ENCODE data around the gene KCNAB1. TPM values are rescaled to one million over a fixed set of nuclear protein-coding genes. Genes with fewer than 3 reads are reported as not detected.
"Not testable (repeated sequence)": the region's sequence is repeated elsewhere in the genome, so short reads cannot be mapped to it uniquely, and the experiment has no call there.

The KCNAB1 gene
- total RNA-seq, 2 experiments from 2014 or later = not detected

- not testable (repeated sequence) for H3K36me3 Mint-ChIP-seq, H3K9me3 Mint-ChIP-seq, H3K27ac Mint-ChIP-seq, H3K4me1 Mint-ChIP-seq, H3K4me3 Mint-ChIP-seq, DNase-seq
- H3K27me3 Mint-ChIP-seq = peaks cover 29% of the 10 kb centered on the region
Measured at GRCh38 chr3:156284637-156285036, 164.3 kb downstream of the KCNAB1 start.

GRCh38 chr3:156285626-156286025 is 165.2 kb downstream of the KCNAB1 start:
- no peak overlapping the region for H3K4me3 Mint-ChIP-seq
- H3K27me3 Mint-ChIP-seq = peaks cover 39% of the 10 kb centered on the region
- no peak overlapping the region for H3K27ac Mint-ChIP-seq
- no peaks in the 10 kb centered on the region for H3K9me3 Mint-ChIP-seq
- no peaks in the 10 kb centered on the region for H3K4me1 Mint-ChIP-seq
- H3K36me3 Mint-ChIP-seq = no peaks in the 10 kb centered on the region
- no peak for DNase-seq

GRCh38 chr3:156290924-156291271 is 170.5 kb downstream of the KCNAB1 start:
- Mint-ChIP-seq H3K27me3 (peaks cover 66% of the 10 kb centered on the region), H3K27ac (no peak overlapping the region), H3K36me3 (no peaks in the 10 kb centered on the region), H3K9me3 (no peaks in the 10 kb centered on the region), H3K4me3 (no peak overlapping the region), H3K4me1 (peaks cover 6% of the 10 kb centered on the region)
- no peak for DNase-seq

GRCh38 chr3:156291272-156292123 is 171.1 kb downstream of the KCNAB1 start:
- peak; percentile 5 for DNase-seq
- H3K27ac Mint-ChIP-seq = no peak overlapping the region
- peak overlapping the region; percentile 44 for H3K4me3 Mint-ChIP-seq
- no peaks in the 10 kb centered on the region for H3K36me3 Mint-ChIP-seq
- no peaks in the 10 kb centered on the region for H3K9me3 Mint-ChIP-seq
- H3K4me1 Mint-ChIP-seq = peaks cover 6% of the 10 kb centered on the region
- peaks cover 66% of the 10 kb centered on the region for H3K27me3 Mint-ChIP-seq

GRCh38 chr3:156293566-156293965 is 173.2 kb downstream of the KCNAB1 start:
- no peak overlapping the region for H3K27ac Mint-ChIP-seq
- H3K4me3 Mint-ChIP-seq = no peak overlapping the region
- H3K27me3 Mint-ChIP-seq = peaks cover 67% of the 10 kb centered on the region
- H3K4me1 Mint-ChIP-seq = peaks cover 6% of the 10 kb centered on the region
- no peak for DNase-seq
- no peaks in the 10 kb centered on the region for H3K9me3 Mint-ChIP-seq
- no peaks in the 10 kb centered on the region for H3K36me3 Mint-ChIP-seq

- no peaks in the 10 kb centered on the region for H3K9me3 Mint-ChIP-seq
- DNase-seq = no peak
- H3K4me3 Mint-ChIP-seq = no peak overlapping the region
- no peak overlapping the region for H3K27ac Mint-ChIP-seq
- H3K4me1 Mint-ChIP-seq = no peaks in the 10 kb centered on the region
- H3K27me3 Mint-ChIP-seq = peaks cover 35% of the 10 kb centered on the region
- H3K36me3 Mint-ChIP-seq = no peaks in the 10 kb centered on the region
Measured at GRCh38 chr3:156297582-156297981, 177.2 kb downstream of the KCNAB1 start.

- H3K27me3 Mint-ChIP-seq = peaks cover 31% of the 10 kb centered on the region
- H3K4me3 Mint-ChIP-seq = no peak overlapping the region
- H3K27ac Mint-ChIP-seq = no peak overlapping the region
- no peak for DNase-seq
- H3K9me3 Mint-ChIP-seq = no peaks in the 10 kb centered on the region
- no peaks in the 10 kb centered on the region for H3K4me1 Mint-ChIP-seq
- H3K36me3 Mint-ChIP-seq = no peaks in the 10 kb centered on the region
Measured at GRCh38 chr3:156298014-156298413, 177.6 kb downstream of the KCNAB1 start.

- no peak overlapping the region for H3K4me3 Mint-ChIP-seq
- H3K27me3 Mint-ChIP-seq = peaks cover 23% of the 10 kb centered on the region
- no peak for DNase-seq
- no peaks in the 10 kb centered on the region for H3K9me3 Mint-ChIP-seq
- no peaks in the 10 kb centered on the region for H3K4me1 Mint-ChIP-seq
- H3K36me3 Mint-ChIP-seq = no peaks in the 10 kb centered on the region
- H3K27ac Mint-ChIP-seq = no peak overlapping the region
Measured at GRCh38 chr3:156298938-156299337, 178.6 kb downstream of the KCNAB1 start.

- Mint-ChIP-seq H3K27ac (no peak overlapping the region), H3K4me3 (no peak overlapping the region), H3K4me1 (no peaks in the 10 kb centered on the region), H3K36me3 (no peaks in the 10 kb centered on the region), H3K9me3 (no peaks in the 10 kb centered on the region), H3K27me3 (peaks cover 19% of the 10 kb centered on the region)
- no peak for DNase-seq
Measured at GRCh38 chr3:156299569-156299968, 179.2 kb downstream of the KCNAB1 start.

GRCh38 chr3:156300371-156300770 is 180.0 kb downstream of the KCNAB1 start:
- H3K27me3 Mint-ChIP-seq = peaks cover 19% of the 10 kb centered on the region
- H3K27ac Mint-ChIP-seq = no peak overlapping the region
- no peaks in the 10 kb centered on the region for H3K4me1 Mint-ChIP-seq
- no peaks in the 10 kb centered on the region for H3K36me3 Mint-ChIP-seq
- no peaks in the 10 kb centered on the region for H3K9me3 Mint-ChIP-seq
- DNase-seq = no peak
- H3K4me3 Mint-ChIP-seq = no peak overlapping the region

GRCh38 chr3:156300929-156301840 is 180.8 kb downstream of the KCNAB1 start:
- Mint-ChIP-seq H3K4me3 (no peak overlapping the region), H3K27ac (no peak overlapping the region), H3K4me1 (no peaks in the 10 kb centered on the region), H3K9me3 (no peaks in the 10 kb centered on the region), H3K27me3 (peaks cover 19% of the 10 kb centered on the region), H3K36me3 (no peaks in the 10 kb centered on the region)
- no peak for DNase-seq

- H3K4me3 Mint-ChIP-seq = no peak overlapping the region
- H3K27ac Mint-ChIP-seq = no peak overlapping the region
- H3K36me3 Mint-ChIP-seq = no peaks in the 10 kb centered on the region
- H3K9me3 Mint-ChIP-seq = no peaks in the 10 kb centered on the region
- no peaks in the 10 kb centered on the region for H3K4me1 Mint-ChIP-seq
- peaks cover 4% of the 10 kb centered on the region for H3K27me3 Mint-ChIP-seq
- no peak for DNase-seq
Measured at GRCh38 chr3:156303001-156303707, 182.8 kb downstream of the KCNAB1 start.

GRCh38 chr3:156304406-156304805 is 184.0 kb downstream of the KCNAB1 start:
- Mint-ChIP-seq H3K36me3 (no peaks in the 10 kb centered on the region), H3K4me1 (no peaks in the 10 kb centered on the region)

GRCh38 chr3:156305672-156306071 is 185.3 kb downstream of the KCNAB1 start:
- H3K27me3 Mint-ChIP-seq = peaks cover 4% of the 10 kb centered on the region
- H3K9me3 Mint-ChIP-seq = no peaks in the 10 kb centered on the region
- no peak overlapping the region for H3K27ac Mint-ChIP-seq
- H3K4me1 Mint-ChIP-seq = no peaks in the 10 kb centered on the region
- H3K4me3 Mint-ChIP-seq = no peak overlapping the region
- no peaks in the 10 kb centered on the region for H3K36me3 Mint-ChIP-seq
- no peak for DNase-seq

More at GRCh38 chr3:156304406-156304805, 184.0 kb downstream of the KCNAB1 start:
- Mint-ChIP-seq H3K27me3 (peaks cover 4% of the 10 kb centered on the region), H3K4me3 (no peak overlapping the region), H3K9me3 (no peaks in the 10 kb centered on the region), H3K27ac (no peak overlapping the region)
- DNase-seq = no peak

GRCh38 chr3:156307704-156308103 is 187.3 kb downstream of the KCNAB1 start:
- H3K4me1 Mint-ChIP-seq = no peaks in the 10 kb centered on the region
- H3K27ac Mint-ChIP-seq = no peak overlapping the region
- H3K27me3 Mint-ChIP-seq = peaks cover 7% of the 10 kb centered on the region
- H3K9me3 Mint-ChIP-seq = no peaks in the 10 kb centered on the region
- DNase-seq = no peak
- H3K36me3 Mint-ChIP-seq = no peaks in the 10 kb centered on the region
- no peak overlapping the region for H3K4me3 Mint-ChIP-seq
